Daoy (cell line): ENCODE data around the gene CENPQ. TPM values are rescaled to one million over a fixed set of nuclear protein-coding genes. Genes with fewer than 3 reads are reported as not detected.
A peak's percentile ranks its signal among the peaks of the same experiment; 100 is the strongest.

ENCODE experiments used
- DNase-seq: peaks from one replicate; pipeline ENCODE4 v3.0.0-alpha.2; 2015; ENCODE audit warnings: low read depth
- total RNA-seq: library from RNA; depleted of rRNA; stranded (reverse); fragments of >200 nt; shearing (Covaris generic); gene quantifications from 2 replicates; pipeline ENCODE4 v1.2.3, GENCODE V29; 2014

The CENPQ gene
- total RNA-seq, 1 experiment from 2014 or later: 21.5 TPM

GRCh38 chr6:49504666-49505065 lies 41.5 kb downstream of the CENPQ start:
- DNase-seq: no peak

GRCh38 chr6:49506569-49507111 lies 43.5 kb downstream of the CENPQ start:
- no peak for DNase-seq

GRCh38 chr6:49509342-49509741 lies 46.2 kb downstream of the CENPQ start:
- no peak for DNase-seq

DNA sequence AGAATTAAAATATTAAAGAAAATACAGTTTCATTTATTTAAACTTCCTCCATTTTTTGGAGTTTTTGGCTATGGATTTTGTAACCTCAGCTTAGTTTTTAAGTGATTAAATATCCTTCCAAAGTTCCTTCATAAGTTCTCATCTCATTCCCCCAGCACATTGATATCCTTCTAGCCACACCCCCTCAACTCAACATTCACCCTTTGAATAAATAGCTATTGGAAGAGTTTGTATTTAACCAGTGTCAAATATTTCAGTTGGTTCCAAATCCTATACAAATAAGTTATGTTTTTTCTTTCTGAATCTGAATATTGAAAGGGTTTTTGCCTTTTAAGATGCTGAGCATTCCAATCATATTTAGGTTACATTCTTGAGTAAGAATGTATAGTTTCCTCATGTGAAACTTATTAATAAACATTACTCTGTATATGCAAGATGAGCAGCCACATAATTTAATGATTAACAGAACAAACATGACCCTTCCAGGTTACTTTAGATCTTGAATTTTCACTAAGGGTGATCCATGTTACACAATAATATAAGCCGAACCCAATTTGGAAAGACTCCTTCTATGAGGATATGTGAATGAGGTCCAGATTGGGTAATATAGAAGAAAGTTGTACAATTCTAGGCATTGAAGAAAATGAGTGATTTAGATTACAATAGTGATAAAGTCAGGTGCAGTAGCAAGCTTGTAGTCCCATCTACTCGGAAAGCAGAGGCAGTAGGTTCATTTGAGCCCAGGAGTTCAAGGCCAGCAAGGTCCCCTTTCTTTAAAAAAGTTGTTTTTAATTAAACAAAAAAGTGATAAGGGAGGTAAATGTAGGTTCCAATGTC lies 50.2 kb downstream of the CENPQ start:
- DNase-seq: no peak

DNA sequence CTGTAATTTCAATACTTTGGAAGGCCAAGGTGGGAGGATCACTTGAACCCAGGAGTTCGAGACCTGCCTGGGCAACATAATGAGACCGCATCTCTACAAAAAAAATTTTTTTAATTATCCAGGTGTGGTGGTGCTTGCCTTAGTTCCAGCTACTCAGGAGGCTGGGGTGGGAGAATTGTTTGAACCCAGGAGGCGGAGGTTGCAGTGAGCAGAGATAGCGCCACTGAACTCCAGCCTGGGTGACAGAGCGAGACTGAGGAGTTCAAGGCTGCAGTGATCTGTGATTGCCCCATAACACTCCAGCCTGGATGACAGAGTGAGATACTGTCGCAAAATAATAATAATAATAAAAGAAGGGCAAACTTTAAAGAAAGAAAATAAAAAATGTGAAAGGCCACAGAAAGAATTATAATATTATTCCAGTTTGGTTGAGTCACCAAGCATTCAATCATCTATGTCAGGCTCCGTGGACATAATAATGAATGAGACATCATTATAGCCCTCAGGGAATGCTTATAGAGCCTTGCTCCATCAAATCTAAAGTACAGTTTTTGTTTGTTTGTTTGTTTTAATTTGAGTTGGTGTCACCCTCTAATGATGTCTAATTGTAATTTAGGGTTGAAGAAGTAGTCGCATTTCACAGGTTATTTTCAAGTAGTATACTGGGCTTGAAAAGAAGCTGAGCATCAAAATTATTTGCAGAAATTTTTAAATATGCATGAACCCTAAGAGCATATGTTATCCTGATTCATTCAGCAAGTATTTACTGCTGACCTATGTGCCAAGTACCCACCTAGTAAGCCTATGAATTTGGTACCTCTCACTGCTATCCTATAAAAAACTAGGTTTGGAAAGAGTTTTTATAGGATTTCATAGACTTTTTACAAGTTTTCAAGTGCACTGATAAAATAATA lies 51.7 kb downstream of the CENPQ start:
- DNase-seq: no peak

GRCh38 chr6:49515485-49516146 lies 52.4 kb downstream of the CENPQ start:
- peak; percentile 11 for DNase-seq

GRCh38 chr6:49516147-49516505 lies 53.0 kb downstream of the CENPQ start:
- DNase-seq: no peak

GRCh38 chr6:49517919-49518318 lies 54.7 kb downstream of the CENPQ start:
- no peak for DNase-seq

DNA sequence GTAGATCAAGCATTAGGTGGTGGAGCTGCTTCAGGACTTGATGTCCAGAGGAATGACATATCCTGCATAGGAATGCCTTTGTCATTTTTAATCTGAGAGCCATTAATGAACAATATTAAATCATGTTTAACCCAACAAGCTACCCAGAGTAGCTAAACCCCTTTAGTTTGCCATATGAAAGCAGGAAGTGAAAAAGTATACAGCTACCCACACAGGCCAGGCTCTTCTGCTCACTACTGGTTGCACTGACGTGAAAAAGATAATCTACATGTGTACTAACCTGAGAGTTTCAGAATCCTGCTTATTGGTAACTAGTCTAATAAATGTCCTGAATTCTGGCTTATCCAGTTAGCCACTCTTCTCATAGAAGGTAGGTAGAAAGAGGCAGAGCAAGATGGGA lies 56.5 kb downstream of the CENPQ start:
- DNase-seq: no peak

- DNase-seq: no peak
Measured at GRCh38 chr6:49522710-49523593, 59.8 kb downstream of the CENPQ start.

GRCh38 chr6:49523901-49524300 lies 60.7 kb downstream of the CENPQ start:
- no peak for DNase-seq

DNA sequence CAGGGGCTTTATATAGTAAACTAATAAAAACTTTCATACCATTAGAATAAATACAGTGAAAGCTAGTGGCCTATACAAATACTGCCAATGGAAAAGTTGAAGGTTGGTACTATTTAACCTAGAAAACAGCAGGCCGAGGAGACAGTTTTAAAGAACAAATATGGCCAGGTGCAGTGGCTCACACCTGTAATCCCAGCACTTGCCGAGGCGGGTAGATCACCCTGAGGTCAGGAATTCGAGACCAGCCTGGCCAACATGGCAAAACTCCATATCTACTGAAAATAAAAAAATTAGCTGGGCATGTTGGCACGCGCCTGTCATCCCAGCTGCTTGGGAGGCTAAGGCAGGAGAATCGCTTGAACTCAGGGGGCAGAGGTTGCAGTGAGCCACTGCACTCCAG lies 61.4 kb downstream of the CENPQ start:
- DNase-seq: no peak

GRCh38 chr6:49526598-49526997 lies 63.4 kb downstream of the CENPQ start:
- no peak for DNase-seq

GRCh38 chr6:49527320-49527719 lies 64.2 kb downstream of the CENPQ start:
- no peak for DNase-seq

DNA sequence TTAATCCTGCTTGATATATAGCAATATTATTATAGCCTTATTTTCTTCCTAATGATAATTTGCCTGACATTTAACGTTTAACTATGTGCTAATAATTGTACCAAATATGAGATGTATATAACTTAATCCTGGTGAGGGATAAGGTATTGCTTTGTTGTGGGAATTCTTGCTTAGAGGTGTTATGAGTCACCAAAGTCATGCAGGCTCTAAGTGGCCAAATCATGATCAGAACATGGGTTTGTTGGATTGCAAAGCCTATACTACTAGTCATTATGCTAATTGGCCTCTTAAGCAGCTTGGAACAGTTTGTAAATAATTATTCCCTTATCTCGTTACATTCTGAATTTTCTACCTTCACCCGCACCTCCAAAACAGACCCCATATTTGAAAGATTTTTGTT lies 65.4 kb downstream of the CENPQ start:
- no peak for DNase-seq

DNA sequence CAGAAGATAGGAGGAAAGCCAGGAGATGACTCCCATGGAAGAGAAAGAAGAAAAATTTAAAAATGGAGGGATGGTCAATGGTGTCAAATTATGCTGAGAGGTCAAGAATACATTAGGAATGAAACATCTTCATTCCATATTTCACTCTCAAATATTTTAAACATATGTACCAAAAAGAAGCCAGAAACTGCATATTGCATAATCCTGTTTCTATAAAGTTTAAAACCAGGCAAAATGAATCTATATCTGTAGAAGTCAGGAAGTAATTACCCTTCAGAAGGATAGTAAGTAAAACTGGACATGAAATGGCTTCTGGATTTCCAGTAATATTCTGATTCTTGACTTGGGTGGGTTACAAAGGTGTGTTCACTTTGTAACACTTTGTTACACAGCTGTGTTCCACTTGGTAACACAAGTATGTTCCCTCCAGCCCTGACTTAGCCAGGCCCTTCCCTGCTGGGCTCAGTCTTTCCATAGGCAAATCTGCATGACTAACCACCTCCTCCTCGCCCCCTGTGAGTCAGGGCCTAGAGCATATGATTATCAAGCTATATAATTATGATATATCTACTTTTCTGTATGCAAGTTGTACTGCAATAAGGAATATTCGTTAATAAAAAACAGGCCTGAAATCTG lies 67.1 kb downstream of the CENPQ start:
- no peak for DNase-seq

DNA sequence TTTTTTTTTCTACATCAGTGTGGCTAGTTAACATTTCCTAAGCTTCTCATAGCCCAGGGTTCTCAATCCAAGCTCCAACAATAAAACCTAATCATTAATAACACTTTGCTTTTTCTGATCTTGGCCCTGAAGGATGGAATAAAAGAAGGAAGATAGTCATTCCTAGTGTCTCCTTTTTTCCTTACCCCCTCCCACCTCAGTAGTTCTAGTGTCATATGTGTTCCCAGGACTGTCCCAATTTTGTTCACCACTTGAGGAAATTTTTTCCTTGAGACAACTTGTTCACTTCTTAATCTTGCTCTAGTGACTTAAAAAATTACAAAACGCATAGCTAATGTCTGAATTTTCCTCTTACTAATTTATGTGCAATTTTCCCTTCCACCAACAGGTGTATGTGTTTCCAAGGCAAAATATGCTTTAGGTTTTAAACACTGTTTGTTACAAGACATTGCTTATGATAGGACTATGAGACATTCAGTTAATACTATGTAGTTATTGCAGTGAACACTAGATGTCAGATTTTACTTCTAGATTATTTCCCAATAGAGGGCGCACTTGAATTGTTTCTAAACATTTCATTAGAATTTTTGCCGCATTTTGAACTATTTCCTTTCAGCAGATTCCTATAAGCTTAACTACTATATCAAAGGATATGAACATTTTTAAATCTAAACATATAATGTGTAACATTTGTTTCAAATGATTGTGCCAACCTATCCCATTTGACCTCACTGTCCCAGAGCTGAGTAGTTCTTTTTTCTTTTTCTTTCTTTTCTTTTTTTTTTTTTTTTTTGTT lies 68.8 kb downstream of the CENPQ start:
- no peak for DNase-seq

DNA sequence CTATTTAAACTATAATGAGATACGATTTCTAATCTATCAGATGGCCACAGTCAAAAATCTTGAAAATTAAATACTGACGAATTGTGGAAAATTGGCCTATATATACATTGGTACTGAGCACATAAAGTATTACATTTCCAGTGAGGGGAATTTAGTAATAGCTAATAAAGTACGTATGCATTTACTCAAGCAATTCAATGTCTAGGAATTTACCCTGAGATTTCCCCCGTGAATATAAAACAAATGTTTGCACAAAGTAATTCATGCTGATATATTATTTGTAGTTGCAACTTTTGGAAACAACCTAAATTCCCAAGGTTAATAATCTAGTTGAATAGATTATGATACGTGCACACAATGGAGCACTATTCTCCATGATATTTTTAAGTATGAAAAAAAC lies 72.6 kb downstream of the CENPQ start:
- no peak for DNase-seq

DNA sequence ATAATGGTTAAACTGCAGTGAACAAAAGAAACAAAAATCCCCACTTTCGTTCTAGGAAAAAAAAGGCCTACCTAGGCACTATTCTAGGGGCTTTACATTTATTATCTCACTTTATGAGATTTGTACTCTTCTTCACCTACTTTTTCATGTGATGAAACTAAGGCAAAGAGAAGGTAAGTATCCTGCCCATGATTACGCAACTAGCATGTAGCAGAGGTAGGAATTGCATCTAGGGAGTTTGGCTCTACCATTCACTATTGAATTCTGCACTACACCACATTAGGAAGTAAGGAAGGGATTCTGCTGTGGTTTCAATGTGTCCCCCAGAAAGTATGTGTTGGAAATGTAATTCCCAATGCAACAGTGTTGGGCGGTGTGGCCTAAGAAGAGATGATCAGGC lies 75.9 kb downstream of the CENPQ start:
- DNase-seq: no peak

GRCh38 chr6:49540614-49541013 lies 77.4 kb downstream of the CENPQ start:
- DNase-seq: no peak
